NCI-H1105 treated with DMSO at 0.1 percent for 48 hours (cell line): ENCODE data around the gene WFS1.

Source experiments
- DNase-seq: peaks from one replicate; lab custom pipeline; 2025; lab: John Stamatoyannopoulos, UW

Gene WFS1, protein sequence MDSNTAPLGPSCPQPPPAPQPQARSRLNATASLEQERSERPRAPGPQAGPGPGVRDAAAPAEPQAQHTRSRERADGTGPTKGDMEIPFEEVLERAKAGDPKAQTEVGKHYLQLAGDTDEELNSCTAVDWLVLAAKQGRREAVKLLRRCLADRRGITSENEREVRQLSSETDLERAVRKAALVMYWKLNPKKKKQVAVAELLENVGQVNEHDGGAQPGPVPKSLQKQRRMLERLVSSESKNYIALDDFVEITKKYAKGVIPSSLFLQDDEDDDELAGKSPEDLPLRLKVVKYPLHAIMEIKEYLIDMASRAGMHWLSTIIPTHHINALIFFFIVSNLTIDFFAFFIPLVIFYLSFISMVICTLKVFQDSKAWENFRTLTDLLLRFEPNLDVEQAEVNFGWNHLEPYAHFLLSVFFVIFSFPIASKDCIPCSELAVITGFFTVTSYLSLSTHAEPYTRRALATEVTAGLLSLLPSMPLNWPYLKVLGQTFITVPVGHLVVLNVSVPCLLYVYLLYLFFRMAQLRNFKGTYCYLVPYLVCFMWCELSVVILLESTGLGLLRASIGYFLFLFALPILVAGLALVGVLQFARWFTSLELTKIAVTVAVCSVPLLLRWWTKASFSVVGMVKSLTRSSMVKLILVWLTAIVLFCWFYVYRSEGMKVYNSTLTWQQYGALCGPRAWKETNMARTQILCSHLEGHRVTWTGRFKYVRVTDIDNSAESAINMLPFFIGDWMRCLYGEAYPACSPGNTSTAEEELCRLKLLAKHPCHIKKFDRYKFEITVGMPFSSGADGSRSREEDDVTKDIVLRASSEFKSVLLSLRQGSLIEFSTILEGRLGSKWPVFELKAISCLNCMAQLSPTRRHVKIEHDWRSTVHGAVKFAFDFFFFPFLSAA

DNA sequence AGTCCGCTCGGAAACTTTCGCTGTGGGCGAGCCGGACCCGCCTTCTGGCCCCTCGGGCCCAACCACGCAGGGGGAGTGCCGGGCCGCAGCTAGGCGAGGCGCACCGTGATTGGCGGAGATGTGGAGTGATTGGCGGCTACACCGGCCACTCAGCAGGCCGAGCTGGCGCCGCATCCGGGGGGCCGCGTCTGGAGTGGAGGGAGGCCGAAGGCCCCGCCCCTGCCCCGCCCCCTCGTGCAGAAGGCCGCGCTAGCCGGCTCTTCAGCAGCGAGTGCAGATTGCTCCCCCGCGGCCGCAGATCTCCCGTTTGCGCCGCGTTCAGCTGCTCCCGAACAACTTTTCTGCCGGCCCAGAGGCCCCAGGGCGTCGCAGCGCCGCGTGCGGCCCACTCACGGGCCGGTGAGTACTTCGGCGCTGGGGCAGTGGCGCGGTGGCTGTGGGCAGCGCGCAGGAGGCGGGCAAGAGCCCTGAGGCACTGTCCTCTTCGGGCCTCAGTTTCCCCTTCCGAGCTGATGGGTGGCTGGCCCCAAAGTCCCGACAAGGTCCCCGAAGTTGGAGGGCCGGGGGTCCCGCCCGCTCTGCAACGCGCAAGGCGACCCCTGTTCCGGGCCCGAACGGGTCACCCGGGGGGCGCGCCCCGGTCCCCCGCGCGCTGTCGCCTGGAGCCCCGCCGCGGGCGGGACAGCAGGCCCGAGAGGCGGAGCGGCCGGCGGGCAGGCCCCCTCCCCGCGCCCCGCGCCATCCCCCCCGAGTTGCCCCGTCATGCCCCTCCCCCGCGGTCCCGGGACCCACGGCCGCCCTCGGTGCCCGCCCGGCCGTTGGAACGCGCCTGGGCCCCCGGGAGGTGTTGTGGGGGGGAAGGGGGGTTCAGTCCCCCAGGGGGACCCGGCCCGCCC lies at the start of gene WFS1:
TSS of gene WFS1 (plus strand) at position 235 of the 896 bp plus-strand sequence. CDS start 7,606 bp downstream, outside the sequence.
- peak; percentile 85 for DNase-seq

DNA sequence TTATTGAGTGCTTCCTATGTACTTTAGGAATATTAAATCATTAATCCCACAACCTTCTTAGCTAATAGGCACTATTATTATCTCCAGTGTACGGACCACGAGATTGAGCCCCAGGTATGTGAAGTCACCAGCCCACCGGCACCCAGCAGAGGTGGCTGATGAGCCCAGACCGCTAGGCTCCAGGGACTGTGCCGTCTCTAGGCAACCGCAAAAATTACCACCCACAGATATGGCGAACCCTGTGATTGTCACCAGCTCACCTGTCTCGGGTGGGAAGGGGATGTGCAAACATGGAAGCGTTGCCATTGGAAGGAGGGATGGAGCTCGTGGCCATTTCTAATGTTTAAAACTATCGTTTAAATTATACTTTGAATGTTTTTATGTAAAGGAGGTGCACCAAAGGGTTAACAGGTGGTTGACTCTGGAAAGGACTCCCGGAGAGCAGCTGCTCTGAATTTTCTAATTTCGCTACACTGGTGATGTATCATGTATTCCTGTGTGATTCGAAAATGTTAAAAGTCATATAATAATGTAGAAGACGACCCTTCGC lies 48.3 kb upstream of the WFS1 start:
- DNase-seq: no peak

DNA sequence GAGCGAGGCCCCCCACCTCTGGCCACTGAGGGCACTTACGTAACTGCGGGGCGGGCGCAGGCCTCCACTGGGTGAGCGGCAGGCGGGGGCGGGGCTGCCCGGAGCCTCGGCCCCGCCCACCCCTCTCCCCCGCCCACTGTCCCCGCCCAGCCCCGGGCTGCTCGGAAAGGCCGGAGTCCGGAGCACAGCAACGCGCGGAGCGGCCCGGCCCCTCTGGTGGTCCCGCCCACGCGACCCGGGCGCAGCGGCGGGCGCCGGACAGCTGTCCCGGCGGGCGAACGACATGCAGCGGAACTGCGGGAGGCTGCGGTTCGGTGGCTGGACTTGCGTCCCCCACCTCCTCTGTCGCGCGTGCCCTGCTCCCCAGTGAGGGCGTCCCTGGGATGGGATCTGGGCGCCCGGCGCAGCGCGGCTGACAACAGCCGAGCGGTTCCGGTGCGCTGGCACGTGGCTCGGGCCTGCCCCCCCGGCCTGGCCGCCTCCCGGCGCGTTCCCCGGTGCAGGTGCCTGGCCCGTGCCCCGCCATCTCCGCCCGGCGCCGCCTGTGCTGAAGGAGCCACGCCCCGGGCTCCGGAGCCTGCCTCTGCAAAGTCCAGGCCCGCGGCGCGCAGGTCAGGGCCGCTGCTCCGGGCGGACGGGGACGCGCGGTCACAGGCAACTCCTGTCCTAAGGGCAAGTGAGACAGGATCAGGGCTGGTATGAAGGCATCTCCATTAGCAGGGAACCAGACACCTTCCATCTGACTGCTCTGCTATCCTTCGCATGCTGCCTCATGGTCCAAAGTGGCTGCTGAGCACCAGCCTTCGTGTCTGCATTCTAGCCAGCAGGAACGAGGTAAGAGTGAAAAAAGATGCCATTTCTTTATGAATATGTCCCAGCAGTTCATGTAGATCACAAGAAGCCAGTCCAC lies 47.5 kb upstream of the WFS1 start:
- no peak for DNase-seq

DNA sequence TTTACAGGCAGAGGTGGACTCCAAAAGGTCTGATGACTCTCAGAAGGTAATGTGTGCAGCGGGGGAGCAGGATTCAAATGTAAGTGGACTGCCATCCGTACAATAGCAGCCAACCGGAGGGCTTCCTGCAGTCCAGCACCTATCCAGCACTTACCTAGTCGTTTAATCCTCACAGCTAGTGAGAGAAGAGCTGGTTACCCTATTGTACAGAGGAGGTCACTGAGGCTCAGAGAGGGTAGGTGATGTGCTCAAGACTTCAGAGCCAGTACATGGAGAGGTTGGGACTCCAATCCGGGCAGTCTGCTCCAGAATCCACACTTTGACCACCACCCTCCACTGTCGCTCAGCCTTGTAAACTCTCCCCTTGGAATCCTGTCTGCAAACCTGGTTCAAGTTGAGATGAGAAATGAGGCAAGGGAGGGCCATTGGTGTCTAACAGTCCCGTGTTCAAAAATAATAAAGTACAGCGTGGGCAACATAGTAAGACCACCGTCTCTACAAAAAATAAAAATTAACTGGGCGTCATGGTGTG lies 46.8 kb upstream of the WFS1 start:
- DNase-seq: no peak

DNA sequence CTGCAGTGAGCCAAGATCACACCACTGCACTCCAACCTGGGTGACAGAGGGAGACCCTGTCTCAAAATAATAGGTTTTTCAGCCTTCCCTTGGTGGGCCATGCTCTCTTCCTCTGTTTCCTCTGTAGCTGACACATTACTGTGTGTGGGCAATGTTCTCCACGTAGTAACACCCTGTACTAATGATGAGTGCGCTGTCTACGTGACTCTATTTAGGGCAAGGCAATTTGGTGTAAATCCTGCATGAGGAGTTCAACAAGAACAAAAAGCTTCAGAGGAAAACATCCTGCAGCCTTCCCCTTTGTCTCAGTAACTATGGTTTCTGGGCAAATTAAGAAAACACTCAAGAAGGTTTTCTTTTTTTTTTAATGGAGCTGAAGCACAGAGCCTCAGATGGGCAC lies 44.9 kb upstream of the WFS1 start:
- DNase-seq: no peak

DNA sequence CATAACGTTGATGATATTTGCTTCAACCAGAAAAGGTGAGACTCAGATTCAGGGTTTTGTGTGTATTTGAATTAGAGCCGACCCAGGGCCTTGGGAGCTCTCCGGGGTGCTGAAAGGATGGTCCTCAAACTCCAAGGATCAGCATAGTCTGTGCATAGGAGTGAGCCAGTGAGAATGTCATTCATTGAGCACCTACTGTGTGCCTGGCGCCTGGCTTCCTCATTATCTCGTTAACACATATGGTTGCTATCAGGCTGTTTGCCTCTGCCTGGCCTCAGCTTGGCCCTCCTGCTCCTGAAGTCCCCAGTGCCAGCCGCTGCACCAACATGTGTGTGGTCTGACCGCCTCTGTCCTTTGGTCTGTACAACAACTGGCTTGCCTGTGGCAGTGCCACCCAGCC lies 44.2 kb upstream of the WFS1 start:
- DNase-seq: no peak

DNA sequence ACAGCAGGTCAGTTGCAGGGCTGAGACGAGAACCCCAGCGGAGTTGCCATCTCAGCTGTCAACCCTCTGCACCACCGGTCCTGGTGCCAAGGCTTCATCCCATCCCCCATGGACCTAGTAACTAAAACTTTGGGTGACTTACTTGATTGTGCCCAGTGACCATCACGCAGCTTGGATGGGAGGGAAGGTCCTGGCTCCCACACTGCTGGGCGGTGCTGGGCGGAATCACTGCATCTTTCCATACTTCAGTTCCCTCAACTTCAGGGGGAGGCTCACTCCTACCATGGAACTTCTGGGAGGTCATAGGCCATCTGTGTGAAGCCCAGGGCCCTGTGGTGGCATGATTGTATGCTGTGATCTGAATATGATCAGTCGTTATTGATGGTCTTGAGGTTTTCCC lies 43.1 kb upstream of the WFS1 start:
- no peak for DNase-seq

DNA sequence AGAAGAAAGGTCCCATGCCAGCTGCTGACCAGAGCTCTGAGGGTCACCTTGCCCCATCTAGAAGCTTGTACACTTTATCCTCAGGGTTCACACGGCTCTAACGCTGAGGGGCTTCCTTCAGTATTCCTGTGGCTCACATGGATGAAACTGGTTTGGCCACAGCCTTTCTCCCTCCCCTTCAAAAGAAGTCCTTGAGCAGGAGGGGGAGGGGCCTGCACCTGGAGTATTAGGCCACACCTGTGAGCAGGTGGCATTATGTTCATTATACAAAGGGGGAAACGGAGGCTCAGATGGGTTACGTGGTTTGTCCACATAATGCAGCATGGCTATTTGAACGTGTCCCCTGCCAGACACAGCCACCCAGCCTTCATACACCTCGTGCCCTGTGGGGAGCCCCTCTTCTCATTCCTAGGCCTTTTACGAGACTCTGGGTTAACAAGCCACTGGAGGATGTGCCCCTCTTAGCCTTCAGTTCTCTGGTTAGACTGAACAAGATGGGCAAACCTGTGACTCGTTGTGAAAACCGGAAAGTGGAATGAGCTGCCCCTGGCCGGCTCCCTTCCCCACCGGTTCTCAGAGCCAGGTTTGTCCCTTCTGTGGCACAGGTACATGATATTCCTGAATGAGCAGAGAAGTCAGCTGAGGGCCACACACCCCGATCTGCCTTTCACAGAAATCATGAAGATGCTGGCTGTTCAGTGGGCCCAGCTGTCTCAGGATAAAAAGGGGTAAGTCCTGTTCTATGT lies 42.1 kb upstream of the WFS1 start:
- no peak for DNase-seq

DNA sequence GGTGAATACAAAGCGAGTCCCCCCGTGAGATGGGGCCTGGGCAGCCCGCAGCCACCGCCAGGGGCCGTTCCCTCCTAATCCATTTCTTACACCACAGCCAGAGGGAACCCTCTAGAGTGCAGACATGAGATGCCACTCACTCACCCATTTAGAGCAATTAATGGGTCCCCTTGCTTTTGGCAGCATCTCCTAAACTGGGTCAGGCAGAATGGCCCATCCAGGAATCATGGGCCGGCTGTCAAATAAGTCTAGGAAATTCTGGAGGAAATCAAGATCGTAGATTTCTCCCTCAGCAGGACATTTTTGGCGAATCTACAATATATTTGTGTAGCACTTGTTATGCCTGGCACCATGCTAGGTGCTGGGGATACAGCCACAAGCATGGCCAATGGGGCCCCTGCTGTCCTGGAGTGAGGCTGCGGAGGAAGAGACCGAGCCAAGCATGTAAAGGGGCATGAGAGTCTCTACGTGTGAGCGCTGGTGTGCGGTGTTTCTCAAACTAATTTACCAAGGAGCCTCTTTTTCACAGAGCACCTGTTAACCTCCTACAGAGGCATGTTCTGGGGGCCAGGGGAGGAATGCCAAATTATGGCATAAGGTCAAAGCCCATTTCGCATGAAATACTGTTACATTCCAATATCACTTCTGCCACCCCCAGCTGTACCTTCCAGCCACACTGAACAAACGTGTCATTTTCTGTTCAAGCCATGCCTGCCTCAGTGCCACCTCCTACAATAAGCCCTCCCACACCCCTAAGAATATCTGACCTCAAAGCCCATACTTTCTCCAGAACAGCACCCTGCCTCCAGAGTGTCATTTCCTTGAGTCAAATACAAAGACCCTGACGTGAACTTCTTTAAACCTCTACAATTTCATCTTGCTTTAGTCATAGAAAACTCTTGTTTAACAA lies 41.2 kb upstream of the WFS1 start:
- no peak for DNase-seq

DNA sequence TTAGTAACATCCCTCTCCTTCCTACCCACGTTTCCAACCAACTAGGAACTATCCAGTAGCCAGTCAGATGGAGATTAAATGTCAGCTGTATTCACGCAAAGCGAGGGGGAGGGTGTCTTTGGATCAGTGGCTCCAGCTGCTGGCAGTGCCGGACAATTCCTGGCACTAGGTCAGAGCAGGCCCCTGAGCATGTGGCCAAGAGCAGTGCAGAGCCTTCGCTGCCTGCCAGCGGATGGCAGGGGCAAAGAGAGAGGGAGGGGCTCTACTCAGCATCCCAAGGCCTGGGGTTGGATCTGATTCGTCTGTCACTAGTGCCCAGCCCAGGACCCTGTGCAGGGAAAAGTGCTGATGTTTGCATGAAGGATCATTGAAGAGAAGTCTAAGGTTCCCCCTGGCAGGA lies 40.6 kb upstream of the WFS1 start:
- no peak for DNase-seq

DNA sequence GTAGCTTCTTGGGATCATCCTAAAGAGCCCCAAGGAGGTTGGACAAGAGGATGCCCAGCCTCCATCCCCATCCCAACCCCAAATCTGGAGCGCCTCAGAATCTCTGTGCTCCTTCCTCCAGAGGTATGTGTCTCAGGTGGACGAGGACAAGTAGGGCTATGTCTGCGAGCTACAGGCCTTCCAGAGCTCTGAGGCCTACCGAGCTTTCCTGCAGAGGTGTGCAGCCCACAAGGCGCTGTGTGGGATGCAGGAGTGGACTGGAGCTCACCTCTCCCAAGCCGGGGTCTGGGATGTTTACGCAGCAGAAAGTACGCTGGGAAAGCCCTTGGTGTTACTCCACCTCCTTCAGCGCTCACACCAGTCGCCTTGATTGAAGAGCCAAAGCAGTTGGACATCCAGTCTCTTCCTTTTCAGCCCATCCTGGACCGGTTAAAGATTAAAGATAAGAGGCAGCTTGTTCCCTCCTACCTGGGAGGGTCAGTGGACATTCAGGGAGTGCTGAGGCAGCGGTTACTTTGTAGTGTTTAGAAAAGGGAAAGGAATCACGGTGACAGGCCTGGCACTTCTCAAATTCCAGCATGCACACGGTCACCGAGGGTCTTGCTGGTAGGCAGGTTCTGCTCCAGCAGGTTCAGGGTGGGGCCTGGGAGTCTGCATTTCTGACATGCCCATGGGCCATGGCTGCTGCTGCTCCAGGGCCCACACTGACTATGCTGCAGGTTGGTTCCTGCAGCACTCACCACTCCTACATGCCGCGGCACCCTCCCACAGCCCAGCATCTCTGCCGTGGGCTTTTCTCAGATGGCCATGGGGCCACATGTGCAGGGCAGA lies 39.8 kb upstream of the WFS1 start:
- no peak for DNase-seq

DNA sequence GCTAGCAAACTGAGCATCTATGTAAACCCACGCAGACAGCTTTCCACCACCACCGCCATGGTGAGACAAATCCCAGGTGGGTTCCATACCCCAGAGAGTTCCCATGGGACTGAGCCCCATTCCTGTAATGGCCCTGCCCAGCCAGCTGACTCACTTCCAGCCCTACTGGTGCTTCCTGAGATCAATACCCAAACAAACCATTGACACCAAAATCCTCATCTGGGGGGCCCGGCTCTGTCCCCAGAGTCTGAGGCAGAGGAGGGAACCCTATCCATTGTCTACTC lies 39.2 kb upstream of the WFS1 start:
- no peak for DNase-seq

DNA sequence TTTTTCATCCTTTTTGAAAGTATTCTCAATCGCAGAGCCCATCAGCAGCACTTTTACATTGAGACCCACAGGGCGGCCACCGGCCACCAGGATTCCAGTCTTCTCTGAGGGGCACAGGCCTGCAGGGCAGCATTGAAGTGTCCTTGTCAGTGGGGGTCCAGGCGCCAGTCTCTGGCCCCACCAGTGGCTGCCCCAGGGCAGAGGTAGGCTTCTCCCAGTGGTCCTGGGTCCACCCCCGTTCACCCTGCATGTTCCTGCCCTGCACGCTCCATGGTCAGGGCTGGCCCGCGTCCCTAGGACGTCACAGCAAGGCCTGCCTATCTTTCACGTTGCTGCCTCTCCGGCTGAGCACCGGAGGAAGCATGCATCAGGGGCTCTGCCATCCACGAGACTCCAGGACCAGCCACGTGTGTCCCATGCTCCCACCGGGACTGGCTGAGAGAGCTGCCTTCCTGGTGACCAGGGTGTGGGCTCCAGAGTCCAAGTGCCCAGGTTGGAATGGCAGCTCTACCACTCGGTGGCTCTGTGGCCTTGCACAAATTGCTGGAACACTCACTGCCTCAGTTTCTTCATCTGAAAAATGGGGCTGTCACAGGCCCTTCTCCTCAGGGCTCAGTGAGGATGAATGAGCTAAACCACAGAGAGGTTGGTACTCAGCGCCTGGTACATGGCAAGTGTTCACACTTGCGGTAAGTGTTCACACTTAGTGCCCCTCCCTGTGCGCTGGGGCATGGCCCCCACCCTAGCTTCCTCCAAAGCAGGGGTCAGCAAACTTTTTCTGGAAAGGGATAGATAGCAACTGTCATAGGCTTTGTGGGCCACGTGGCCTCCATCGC lies 38.6 kb upstream of the WFS1 start:
- no peak for DNase-seq

DNA sequence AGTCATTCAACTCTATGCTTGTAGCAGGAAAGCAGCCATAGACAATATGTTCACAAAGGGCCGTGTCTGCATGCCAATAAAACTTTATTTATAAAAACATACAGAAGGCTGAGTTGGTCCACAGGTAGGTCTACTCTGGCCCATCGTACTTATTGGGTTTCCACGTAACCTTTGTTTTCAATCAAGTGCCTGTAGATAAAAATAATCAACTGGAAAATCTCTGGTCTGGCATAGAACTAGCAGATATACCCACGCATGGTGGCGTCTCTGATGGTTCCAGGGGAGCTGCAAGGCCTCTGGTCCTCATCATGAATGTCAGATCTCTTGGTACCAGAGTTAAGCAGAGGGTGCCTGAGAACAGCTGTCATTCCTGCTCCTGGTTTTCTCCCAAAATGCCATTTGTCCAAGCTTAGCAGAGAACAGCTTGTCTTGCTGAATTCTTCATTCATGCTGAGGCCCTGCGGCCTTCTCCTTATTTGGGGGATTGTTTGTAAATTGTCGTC lies 37.9 kb upstream of the WFS1 start:
- DNase-seq: no peak

DNA sequence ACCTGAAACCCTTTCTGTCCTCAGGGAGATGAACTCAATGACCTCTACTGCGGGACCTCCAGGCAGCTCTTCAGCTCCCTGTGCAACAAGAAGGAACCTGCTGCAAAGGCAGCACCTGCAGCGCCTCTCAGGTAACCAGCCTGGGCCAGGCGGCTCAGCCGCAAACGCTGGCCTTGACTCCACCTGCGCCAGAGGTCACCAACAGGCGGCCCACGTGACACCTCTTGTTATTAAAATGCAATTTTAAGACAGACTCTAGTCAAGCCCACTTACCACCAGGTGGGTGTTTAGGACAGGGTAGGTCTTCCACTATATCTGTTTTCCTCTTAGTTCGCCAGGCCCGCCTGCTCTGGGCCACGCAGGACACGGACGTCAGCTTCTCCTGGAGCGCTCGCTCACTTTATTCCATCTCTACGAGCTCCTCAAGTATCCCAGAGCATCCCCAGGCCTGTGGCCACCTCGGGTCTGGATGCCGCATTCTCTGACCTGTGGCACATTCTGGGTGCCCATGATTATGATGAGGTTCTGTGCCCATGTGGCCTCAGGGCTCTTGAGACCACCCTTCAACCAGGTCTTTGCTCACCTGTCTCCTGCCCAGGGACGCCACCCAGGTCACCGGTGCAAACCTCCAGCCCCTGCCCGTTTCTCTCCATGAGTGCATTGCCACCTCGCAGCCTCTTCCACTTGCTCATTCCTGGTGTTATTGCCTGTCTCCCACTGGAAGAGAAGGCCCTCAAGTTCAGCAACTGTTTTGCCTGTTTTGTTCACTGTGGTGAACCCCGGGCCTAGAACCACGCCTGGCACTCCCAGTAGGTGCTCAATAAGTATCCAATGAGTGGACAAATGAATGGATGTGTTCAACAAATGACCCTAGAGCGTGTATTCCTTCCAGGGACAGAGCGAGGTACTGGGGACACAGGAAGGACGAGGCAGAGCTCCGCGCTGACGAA lies 36.5 kb upstream of the WFS1 start:
- no peak for DNase-seq

DNA sequence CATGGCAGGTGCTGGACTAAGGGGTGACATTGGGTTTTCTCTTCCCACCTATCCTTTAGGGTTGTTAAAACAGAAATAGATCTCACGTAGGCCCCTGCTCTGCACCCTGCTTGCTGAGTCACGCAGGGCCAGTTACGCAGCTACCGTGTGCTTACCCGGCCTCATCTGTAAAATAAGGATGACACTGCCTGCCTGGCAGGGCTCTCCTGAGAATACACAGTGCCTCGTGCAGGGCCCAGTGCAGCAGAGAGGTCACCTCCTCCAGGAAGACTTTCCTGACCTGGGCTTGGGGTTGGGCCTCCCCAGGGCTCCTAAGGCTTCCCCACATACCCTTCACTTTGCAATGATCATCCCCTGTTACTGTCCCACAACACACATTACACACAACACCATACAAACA lies 35.7 kb upstream of the WFS1 start:
- no peak for DNase-seq
